Kidney (tissue), 14 donors: ENCODE data around the gene FAM83G. TPM values are rescaled to one million over a fixed set of nuclear protein-coding genes. Genes with fewer than 3 reads are reported as not detected.

Source experiments
- DNase-seq, 5 donors: peaks; one replicate each; pipeline ENCODE4 v3.0.0-alpha.2; 2013 to 2020
- FAIRE-seq: peaks from 2 replicates; lab custom pipeline; 2012; peaks lifted over from hg19 to GRCh38; lab: Jason Lieb, UNC
- H3K27ac ChIP-seq, 2 donors: one replicate each; pipeline ENCODE4 v1.7.0; 2013; ENCODE audit warnings: low read depth in 2 of 2, low read length in 2 of 2, inconsistent platforms in 1 of 2
- H3K27me3 ChIP-seq: one replicate; pipeline ENCODE4 v1.7.1; 2013; ENCODE audit warnings: low read length, inconsistent platforms; ENCODE audit not compliant: control insufficient read depth, insufficient read depth
- H3K36me3 ChIP-seq, 3 donors: one replicate each; pipeline versions ENCODE4 v1.7.0 to v1.7.1; 2013; ENCODE audit warnings: low read length in 3 of 3, control low read depth in 1 of 3, inconsistent platforms in 1 of 3; ENCODE audit not compliant: insufficient read depth in 3 of 3, control insufficient read depth in 2 of 3
- H3K4me1 ChIP-seq, 3 donors: one replicate each; pipeline versions ENCODE4 v1.7.0 to v1.7.1; 2013; ENCODE audit warnings: low read length in 3 of 3, inconsistent platforms in 1 of 3, low read depth in 1 of 3; ENCODE audit not compliant: control insufficient read depth in 2 of 3, insufficient read depth in 2 of 3
- H3K4me3 ChIP-seq, 3 donors: one replicate each; pipeline versions ENCODE4 v1.7.0 to v1.8.1; 2013; ENCODE audit warnings: low read length in 3 of 3, control low read depth in 1 of 3, inconsistent platforms in 1 of 3
- H3K9ac ChIP-seq, 3 donors: one replicate each; pipeline versions ENCODE4 v1.7.0 to v1.7.1; 2013; ENCODE audit warnings: low read length in 3 of 3, control low read depth in 1 of 3, inconsistent platforms in 1 of 3
- H3K9me3 ChIP-seq, 3 donors: one replicate each; pipeline versions ENCODE4 v1.7.0 to v1.7.1; 2013; ENCODE audit warnings: low read length in 3 of 3, control low read depth in 1 of 3, inconsistent platforms in 1 of 3; ENCODE audit not compliant: control insufficient read depth in 2 of 3, insufficient read depth in 1 of 3
- intact Hi-C: fragments of 100-400 bp; cut with DNase I; formaldehyde crosslinking; loops from one replicate; pipeline ENCODE4 v1.11.1; 2022
- polyA plus RNA-seq: library from polyadenylated mRNA; stranded (reverse); fragments of 350-450 nt; fragmentation: Illumina TruSeq; extraction: RNeasy Lipid Tissue Mini Kit (QIAGEN cat#74804); gene quantifications from one replicate; pipeline ENCODE4 v1.2.3, GENCODE V29; 2014; ENCODE audit warnings: low read depth, low replicate concordance; ENCODE audit not compliant: insufficient read depth
- total RNA-seq: library from RNA; stranded (reverse); fragmentation: NEBNext Ultra II Directional; extraction: Animal tissue kit (Norgen Biotek cat#: 25700); gene quantifications from one replicate; pipeline ENCODE4 v1.2.1, GENCODE V29; 2021
- TF ChIP-seq, protein P1 (sequence below): IDR thresholded peaks from 3 replicates; pipeline ENCODE4 v1.5.1; 2012; ENCODE audit warnings: mild to moderate bottlenecking, moderate library complexity, borderline replicate concordance; ENCODE audit not compliant: insufficient read depth; ENCODE audit errors: extremely low read depth
- donor health status: control.
- donor health status: control.
- donor health status: control.
- donor health status: control.
- donor health status: control.
- donor health status: DM: yes; HTN: yes; CAD: no.
- donor health status: Normal renal cell carcinoma (clear cell type).

The FAM83G gene
- total and polyA plus RNA-seq, 2 donors from 2014 or later, result 4.9 to 8.0 TPM

- intact Hi-C loops, result no loop called here
- Histone ChIP-seq H3K27me3 (no peaks in the 10 kb centered on the region), H3K4me1 (no peaks in the 10 kb centered on the region), H3K36me3 (no peaks in the 10 kb centered on the region), H3K9ac (no peak overlapping the region), H3K27ac (no peak overlapping the region), H3K9me3 (no peaks in the 10 kb centered on the region), H3K4me3 (no peak overlapping the region)
- TF ChIP-seq, protein P1, sequence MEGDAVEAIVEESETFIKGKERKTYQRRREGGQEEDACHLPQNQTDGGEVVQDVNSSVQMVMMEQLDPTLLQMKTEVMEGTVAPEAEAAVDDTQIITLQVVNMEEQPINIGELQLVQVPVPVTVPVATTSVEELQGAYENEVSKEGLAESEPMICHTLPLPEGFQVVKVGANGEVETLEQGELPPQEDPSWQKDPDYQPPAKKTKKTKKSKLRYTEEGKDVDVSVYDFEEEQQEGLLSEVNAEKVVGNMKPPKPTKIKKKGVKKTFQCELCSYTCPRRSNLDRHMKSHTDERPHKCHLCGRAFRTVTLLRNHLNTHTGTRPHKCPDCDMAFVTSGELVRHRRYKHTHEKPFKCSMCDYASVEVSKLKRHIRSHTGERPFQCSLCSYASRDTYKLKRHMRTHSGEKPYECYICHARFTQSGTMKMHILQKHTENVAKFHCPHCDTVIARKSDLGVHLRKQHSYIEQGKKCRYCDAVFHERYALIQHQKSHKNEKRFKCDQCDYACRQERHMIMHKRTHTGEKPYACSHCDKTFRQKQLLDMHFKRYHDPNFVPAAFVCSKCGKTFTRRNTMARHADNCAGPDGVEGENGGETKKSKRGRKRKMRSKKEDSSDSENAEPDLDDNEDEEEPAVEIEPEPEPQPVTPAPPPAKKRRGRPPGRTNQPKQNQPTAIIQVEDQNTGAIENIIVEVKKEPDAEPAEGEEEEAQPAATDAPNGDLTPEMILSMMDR, result no peak
- FAIRE-seq, result no peak
- DNase-seq, result peak in 1 of 5 donors; percentile 63
Observed at GRCh38 chr17:19017401-19017800, 12.8 kb upstream of the FAM83G start.

- Histone ChIP-seq H3K27ac (no peak overlapping the region), H3K36me3 (no peaks in the 10 kb centered on the region), H3K27me3 (no peaks in the 10 kb centered on the region), H3K9ac (no peak overlapping the region), H3K9me3 (no peaks in the 10 kb centered on the region), H3K4me3 (no peak overlapping the region), H3K4me1 (no peaks in the 10 kb centered on the region)
- intact Hi-C loops, result no loop called here
- FAIRE-seq (no peak), DNase-seq (peak in 1 of 5 donors; percentile 50)
- TF ChIP-seq, protein P1, result no peak
Observed at GRCh38 chr17:19016881-19017280, 12.3 kb upstream of the FAM83G start.

DNA sequence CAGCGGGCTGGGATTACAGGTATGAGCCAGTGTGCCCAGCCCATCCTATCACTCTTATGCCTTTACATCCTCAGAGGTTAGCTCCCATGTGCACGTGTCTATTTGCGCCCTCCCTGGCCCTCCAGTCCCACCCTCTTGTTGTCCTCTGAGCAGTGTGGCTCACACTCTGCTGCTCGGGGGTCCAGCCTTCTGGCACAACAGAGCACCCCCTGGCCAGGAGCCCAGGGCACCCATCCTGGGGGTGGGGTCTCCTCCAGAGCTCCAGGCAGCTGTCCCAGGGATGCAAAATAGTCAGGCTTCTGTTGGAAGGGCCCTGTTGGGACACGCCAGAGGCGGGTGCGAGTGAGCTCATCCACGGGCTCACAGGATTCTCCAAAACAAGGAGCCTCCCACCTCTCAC lies 11.7 kb upstream of the FAM83G start:
- DNase-seq (peak in 1 of 5 donors; percentile 63), FAIRE-seq (no peak)
- no peaks in the 10 kb centered on the region for H3K27me3 ChIP-seq
- intact Hi-C loops, result no loop called here
- no peaks in the 10 kb centered on the region for H3K36me3 ChIP-seq
- TF ChIP-seq, protein P1, result no peak
- H3K4me1 ChIP-seq, result no peaks in the 10 kb centered on the region
- no peak overlapping the region for H3K27ac ChIP-seq
- no peaks in the 10 kb centered on the region for H3K9me3 ChIP-seq
- no peak overlapping the region for H3K4me3 ChIP-seq
- no peak overlapping the region for H3K9ac ChIP-seq

- Histone ChIP-seq H3K27ac (no peak overlapping the region), H3K9ac (no peak overlapping the region), H3K4me3 (no peak overlapping the region), H3K27me3 (no peaks in the 10 kb centered on the region), H3K4me1 (no peaks in the 10 kb centered on the region), H3K36me3 (no peaks in the 10 kb centered on the region), H3K9me3 (no peaks in the 10 kb centered on the region)
- FAIRE-seq (no peak), DNase-seq (peak in 1 of 5 donors; percentile 63)
- intact Hi-C loops, result no loop called here
- TF ChIP-seq, protein P1, result no peak
Observed at GRCh38 chr17:19015428-19015827, 10.9 kb upstream of the FAM83G start.
